ENCODE measurements around the gene EFCAB14. TPM values are rescaled to one million over a fixed set of nuclear protein-coding genes. Genes with fewer than 3 reads are reported as not detected.
"Not testable (repeated sequence)": the region's sequence is repeated elsewhere in the genome, so short reads cannot be mapped to it uniquely, and the experiment has no call there.

EFCAB14 gene
- polyA plus RNA-seq, 1 donor, result 87.7 TPM

DNA sequence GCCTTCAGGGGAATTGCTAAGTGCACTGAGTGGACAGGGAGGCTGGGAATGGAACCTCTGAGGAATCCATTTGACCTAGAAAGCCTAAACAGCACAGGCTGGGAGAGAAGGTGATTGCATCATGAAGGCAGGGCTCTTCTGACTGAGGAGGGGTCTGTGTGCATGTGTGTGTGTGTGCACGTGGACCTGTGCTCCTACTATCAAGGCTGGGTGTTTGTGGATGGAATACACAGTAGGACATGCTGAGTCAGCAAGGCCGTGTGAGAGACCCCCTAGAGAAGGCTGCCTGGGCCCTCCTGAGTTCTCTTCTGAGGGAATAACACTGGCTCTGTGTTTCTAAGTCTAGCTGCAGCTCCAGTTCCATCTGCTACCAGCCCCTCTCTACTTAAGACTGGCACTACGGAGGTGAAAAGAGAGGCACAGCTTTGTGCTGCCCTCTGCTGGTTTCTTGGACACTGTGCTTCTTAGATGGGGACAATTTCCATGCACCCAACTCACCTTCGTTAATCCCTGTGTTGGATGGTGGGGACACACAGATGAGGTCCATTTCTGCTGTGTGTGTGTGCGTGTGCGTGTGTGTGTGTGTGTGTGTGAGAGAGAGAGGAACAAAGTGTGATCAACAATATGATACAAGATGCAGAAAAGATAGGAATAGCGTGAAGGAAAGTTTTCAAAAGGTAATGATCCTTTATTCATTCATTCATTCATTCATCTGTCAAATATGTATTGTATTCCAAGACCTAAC is 6.2 kb upstream of the EFCAB14 start:
- peak; percentile 35 for DNase-seq (ENCODE audit: low read depth)

DNA sequence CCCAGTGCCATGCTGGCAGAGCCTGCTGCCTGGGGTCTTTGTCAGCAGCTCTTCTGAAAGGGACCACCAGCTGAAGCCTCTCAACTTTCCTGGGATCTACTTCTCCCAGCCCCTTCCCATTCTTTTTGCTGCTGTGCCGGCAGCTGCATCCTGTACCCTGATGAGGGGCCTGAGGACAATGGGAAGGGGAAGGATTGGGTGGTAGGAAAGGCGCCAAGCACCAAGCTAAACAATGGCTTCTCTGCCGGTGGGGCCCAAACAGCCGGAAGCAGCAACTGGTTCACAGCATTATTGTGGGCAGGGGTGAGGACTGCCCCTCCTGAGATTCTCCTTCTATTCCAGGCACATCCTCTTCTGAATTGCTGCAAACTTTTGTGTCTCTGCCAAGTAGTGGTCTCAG is 5.0 kb upstream of the EFCAB14 start:
- no peak for DNase-seq (ENCODE audit: low read depth)

DNA sequence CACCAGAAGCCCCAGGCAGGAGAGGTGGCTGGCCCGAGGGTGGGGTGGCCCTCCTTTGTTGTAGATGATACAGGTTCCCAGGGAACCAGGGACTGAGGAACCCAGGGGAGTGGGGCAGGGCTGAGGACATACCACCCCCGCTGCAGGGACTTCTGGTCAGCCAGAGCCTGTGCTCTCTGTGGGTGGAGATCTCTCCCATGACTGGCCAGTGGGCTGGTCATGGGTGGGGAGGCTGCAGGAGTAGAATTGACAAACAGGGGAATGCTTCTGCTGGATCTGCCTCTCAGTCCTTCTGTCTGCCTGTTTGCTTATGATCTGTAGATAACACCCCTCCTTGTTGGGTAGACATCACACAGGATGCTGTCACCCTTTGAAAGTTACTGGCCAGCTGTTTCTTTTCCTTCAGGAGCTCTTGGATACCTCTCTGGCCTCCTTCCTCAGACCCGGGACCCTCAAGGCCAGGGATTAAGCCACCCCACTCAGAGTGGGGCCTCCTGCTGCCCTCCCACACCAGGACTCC is 2.8 kb upstream of the EFCAB14 start:
- DNase-seq (ENCODE audit: low read depth), result no peak

DNA sequence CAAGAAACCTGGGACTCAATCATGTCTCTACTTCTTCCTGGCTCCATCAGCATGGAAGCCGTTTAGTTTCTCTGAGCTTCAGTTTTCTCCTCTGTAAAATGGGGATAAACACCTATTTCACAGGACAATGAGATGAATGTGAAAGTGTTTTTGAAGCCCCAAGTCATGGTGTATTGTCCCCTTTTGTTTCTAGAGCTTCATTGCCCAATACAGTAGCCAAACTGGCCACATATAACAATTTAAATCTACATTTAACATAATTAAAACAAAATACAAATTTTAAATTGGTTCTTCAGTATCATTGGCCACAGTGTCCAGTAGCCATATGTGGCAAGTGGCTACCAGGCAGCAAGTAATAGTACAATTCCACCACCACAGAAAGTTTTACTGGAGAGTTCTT is 2.3 kb upstream of the EFCAB14 start:
- no peak for DNase-seq (ENCODE audit: low read depth)

DNA sequence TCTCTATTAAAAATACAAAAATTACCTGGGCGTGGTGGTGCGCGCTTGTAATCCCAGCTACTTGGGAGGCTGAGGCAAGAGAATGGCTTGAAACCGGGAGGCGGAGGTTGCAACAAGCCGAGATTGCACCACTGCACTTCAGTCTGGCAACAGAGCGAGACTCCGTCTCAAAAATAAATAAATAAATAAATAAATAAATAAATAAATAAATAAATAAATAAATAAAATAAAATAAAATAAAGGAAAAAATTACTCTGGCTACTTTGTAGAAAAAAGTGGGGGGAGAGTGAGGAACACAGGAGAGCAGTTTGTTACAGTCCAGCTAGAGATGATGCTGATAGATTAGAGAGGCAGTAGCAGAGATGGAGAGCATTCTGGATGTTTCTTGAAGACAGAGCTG is 1.4 kb upstream of the EFCAB14 start:
- DNase-seq (ENCODE audit: low read depth), result not testable (repeated sequence)

DNA sequence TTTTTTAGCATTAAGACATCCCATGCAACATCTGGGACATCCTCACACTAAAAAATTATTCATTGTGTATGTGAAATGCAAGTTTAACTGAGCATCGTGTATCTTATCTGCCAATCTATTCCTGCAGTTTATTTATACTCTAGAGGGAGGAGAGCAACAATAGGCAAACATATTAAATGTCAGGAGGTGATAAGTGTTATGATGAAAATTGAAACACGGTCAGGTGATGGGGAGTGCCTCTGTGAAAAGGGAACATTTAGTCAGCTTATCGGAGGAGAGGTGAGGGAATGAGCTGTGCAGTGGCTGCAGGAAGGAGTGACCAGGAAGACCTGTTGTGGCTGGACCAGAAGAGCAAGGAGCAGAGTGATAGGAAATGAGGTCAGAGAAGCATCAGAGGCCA is 775 bp upstream of the EFCAB14 start:
- no peak for DNase-seq (ENCODE audit: low read depth)

DNA sequence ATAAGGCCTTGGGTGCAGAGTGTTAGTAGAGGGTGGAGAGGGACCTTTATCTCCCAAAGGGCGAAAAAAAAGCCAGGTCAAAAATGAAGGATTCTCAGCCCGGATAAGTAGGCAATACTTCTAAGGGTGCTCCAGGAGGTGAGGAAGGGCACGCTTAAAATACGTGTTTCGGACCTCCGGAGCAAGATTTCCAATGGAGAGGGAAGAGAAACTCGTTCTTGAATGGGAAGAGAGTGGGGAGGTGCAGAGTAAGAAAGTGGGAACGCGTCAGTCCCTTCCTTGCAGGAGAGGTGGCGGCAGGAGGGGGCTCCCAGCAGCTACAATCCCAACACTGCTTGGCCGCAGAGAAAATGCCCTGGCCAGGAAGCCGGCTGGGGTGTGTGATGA is 581 bp downstream of the EFCAB14 start:
- DNase-seq (ENCODE audit: low read depth), result no peak

DNA sequence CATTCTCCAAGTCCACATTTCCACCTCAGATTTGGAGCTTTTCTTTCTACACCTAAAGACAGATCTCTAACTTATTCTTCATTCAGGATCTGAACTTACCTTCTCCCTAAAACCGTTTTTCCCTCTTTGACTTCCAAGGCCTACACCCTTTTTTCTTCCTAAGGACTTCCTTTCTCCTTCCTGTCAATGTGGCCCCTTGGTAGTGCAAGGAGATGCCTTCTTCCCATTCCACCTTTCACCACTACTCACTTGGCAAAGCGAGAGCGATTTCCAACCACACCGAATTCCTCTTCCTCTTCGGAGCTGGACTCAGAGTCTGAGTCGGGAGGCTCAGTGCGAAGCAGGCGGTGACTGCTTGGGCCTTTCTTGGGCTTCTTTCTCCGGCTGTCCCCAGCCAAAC is 1.3 kb downstream of the EFCAB14 start:
- DNase-seq (ENCODE audit: low read depth), result no peak

DNA sequence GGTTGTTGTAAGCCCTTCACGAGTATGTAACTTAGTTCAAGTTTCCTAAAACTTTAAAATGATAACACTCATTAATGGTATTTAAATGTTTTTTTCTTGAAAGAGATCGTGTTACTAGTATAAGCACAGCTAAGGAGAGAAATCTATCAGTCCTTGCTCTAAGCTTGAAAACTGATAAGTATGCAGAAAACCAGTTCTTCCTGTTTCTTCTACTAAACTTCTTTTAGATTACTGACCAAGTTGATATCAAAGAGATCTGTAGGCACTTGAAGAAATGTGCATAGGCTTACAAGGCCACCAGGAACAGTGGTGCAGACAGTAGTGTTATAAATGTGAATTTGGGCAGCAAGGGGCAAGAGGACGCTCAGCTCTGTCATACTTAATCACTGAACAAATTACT is 3.9 kb downstream of the EFCAB14 start:
- DNase-seq (ENCODE audit: low read depth), result no peak

DNA sequence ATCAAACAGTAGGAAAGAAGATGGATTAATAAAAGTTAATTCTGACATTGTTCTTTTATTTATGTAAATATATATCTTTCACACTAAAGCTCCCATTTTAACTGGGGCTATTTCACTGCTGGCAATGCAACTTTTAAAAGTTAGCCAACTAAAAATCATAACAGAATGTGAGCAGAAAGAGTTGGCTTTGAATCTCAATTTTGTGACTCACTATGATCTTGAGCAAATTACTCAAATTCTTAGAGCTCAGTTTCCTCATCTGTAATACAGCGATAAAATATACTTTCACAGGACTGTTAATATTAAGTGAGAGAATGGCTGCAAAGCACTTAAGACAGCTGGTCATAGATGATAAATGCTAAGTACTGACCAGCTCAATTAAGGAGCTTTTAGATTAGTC is 10.8 kb downstream of the EFCAB14 start:
- no peak for DNase-seq (ENCODE audit: low read depth)

DNA sequence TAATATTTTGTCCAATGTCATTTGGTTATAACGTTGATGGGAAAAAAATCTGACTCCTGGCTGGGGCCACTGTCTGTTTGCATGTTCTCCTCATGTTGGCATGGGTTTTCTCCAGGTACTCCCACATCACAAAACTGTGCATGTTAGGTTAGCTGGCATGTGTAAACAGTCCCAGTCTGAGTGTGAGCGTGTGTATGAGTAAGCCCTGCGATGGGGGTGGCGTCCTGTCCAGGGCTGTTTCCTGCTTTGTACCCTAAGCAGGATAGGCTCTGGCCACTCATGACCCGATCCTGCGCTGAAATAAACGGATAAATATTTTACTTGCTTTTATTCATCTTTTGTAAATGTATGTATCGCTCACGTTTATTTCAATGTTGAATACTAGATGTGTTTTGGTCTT is 13.5 kb downstream of the EFCAB14 start:
- DNase-seq (ENCODE audit: low read depth), result no peak

DNA sequence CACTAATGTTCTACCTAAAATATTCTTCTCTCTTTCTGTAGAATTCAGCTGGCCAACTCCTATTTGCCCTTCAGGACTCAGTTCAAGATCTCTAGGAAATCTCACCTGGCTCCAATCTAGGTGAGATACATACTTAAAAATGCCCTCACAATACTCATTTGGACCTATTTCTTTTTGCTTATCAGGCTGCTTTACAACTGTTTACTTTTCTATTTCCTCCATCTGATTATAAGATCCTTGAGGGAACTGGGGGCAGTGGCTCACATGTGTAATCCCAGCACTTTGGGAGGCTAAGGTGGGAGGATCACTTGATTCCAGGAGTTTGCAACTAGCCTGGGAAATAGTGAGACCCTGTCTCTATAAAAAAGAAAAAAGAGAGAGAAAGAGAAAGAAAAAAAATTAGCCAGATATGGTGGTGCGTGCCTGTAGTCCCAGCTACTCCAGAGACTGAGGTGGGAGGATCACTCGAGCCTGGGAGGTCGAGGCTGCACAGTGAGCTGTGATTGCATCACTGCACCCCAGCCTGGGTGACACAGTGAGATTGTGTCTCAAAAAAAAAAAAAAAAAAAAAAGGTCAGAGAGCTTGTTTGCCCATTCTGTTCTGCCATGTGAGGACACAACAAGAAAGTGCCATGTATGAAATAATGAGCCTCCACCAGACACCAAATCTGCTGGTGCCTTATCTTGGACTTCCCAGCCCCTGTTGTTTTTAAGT is 14.8 kb downstream of the EFCAB14 start:
- DNase-seq (ENCODE audit: low read depth), result no peak

DNA sequence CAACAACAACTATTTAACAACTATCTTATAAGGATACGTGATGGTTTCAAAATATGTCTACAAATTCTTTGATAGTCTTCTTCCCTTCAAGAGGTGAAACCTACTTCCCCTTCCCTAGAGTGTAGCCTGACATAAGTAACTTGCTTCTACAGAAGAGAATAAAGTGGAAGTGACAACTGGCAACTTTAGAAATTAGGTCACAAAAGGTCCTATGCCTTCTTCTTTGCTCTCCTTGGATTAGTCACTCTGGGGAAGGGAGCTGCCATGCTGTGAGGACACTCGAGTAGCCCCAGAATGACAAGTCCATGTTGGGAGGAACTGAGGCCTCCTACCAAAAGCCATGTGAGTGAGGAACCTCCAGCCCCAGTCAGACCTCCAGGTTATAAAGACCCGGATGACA is 19.2 kb downstream of the EFCAB14 start:
- no peak for DNase-seq (ENCODE audit: low read depth)

DNA sequence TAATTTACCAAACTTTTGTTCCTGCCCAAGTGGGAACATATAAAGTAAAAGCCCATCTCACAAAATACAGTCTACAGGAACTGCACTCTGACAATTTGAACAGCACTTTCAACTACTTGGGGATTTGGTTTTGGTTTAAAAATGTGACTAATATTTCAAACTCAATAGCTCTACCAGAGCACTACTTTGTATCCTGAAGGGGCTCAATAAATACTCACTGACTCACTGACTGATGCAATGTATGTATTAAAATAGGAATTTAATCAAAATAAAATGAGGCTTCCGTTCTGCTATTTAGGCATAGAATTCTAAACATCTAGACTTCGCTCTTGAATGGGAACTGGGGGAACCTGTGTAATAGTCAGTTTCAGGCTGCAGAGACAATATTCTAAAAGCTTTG is 21.9 kb downstream of the EFCAB14 start:
- DNase-seq (ENCODE audit: low read depth), result no peak

DNA sequence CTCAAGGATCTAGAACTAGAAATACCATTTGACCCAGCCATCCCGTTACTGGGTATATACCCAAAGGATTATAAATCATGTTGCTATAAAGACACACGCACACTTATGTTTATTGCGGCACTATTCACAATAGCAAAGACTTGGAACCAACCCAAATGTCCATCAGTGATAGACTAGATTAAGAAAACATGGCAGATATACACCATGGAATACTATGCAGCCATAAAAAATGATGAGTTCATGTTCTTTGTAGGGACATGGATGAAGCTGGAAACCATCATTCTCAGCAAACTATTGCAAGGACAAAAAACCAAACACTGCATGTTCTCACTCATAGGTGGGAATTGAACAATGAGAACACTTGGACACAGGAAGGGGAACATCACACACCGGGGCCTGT is 24.2 kb downstream of the EFCAB14 start:
- DNase-seq (ENCODE audit: low read depth), result not testable (repeated sequence)

DNA sequence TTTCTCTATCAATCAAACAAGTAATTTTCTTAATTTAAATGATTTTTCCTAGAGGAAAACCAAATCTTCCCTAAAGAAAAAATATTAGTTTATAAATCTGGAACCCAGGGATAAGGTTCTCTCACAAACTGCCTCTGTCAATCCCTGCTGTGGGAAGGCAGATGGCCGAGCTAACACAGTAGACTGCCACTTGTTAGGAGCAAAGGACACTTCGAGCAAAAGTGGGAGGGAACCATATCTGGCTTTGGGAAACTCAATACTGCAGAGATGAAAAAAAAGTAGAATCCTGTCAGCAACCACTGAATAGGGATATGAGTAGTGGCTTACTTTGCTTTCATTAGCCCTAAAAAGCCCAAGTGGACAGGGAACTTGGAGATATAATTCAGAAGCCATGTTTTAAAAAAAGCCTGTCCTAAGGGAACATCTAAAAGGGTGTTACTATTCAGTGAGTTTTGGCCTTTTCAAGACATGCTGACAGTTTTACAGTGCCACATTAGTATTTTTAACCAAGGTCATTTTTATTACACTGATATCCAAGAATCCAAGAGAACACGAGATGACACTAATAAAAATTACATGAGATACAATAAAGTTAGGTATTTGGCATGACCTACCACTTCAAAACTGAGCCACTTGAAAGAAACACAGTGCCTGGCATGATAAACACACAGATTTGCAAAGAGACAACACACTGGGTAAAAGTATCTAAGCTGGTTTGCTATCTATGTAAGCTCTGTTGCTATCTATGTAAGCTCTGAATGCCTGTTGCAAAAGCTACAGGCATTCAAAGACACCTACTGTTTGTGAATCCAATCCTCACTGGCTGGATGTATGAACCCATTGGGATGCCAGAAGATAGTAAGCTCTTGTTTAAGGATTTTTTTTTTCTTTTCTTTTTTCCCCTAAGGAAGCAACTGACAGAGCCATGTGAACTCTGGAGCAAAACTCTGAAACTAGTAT is 25.8 kb downstream of the EFCAB14 start:
- no peak for DNase-seq (ENCODE audit: low read depth)

DNA sequence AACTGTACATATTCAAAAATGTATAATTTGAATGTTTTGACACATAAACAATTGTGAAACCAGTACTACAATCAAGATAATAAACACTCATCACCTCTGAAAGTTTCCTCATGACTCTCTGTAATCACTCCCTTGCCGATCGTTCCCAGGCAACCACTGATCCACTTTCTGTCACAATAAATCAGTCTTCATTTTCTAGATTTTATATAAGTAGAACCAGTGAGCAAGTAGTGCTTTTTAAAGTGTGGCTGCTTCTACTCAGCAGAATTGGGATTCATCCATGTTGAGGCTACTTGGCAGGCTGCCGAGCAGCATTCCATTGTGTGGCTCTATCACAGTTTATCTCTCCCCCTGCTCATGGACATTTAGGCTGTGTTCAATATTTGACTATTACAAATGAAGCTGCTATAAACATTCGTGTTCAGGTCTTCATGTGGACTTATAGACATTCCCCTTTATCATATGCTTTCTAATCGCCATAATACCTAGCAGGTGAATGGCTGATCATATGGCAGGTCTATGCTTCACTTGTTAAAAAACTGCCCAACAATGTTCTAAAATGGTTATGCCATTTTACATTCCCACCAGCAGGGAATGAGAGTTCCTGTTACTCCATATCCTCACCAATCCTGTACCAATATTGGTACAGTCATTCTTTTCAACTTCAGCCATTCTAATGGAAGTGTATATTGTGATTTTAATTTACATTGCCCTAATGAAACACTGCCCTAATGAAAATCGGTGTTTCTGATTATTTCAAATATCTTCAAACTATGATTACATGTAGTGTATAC is 26.7 kb downstream of the EFCAB14 start:
- DNase-seq (ENCODE audit: low read depth), result no peak

DNA sequence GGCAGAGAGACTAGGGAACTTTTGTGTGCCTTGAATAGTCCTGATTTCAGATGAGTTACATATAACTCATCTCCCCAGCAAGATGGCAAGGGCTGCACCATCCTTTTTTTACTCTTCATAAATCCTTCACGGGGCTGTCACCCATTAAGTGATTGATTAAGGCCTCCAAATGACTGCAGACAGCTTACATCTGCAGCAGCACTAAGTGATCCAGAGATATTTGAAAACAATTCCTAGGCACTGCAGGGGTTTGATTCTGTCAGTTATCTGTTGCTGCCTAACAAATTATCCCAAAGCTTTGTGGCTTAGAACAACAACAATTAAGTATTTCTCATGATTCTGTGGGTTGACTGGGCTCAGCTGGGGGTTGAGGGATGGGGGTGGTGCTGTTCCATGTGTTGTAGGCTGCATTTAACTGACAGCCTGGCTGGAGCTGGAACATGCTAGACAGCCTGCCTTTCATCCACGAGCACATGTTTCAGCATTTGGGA is 27.9 kb downstream of the EFCAB14 start:
- DNase-seq (ENCODE audit: low read depth), result no peak

DNA sequence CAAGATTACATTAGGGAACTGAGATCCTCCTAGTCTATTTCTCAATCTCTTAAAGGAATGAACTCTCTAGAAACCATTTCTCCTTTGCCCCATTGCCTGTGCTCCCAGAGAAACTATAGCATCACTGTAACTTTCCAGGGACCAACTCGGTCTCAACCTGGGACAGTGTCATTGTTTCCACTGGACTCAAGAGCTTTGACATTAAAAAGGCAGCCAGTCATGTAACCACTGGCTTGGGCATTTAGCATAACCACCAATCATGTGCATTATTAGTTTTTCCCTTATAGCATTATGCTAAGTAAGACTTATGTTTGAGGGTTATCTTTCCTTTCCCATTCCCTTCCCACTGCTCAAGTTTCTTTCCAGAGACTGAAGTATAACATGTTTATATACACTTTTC is 29.0 kb downstream of the EFCAB14 start:
- no peak for DNase-seq (ENCODE audit: low read depth)

DNA sequence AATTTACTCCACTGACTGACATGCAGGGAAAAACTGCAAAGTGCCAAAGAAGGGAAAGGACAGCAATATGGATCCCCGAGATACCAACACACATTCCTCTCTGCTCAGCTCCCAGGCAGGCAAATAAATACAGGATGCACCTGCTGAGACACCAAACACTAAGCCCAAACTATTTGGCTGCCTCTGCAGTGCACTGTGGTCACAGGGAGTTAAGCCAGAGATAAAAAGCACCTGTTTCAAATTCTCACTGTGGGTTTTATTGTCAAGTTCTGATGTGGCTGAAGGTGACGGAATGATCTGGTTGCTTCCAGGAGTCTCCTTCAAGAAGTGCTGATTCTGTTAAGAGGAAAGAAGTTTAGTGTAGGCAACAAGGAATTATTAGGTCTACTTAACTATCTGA is 29.6 kb downstream of the EFCAB14 start:
- DNase-seq (ENCODE audit: low read depth), result no peak

DNA sequence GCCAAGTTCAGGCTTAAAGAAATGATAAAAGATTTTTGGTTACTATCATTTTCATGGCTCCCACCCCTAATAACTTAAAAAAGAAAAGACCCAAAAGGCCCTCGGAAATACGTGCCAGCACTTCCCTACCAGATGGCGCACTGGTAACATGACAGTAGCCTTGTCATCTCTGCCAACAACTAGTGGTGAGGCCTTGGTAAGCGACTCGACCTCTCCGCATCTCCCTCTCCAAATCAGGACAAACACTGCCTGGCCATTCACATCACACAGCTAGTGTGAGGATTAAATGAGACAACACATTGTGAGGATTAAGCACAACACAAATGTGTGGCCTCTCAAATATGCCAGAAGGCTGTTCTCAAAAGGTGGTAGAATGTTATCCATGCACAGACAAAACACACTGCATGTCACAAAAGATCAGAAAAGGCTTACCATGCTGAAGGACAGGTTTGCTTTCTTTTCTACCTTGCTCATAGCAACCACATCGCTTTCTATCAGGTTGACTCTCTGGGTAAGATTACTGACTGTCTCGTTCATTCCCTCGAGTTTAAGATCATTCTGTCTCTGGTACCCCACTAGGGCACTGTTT is 30.9 kb downstream of the EFCAB14 start:
- no peak for DNase-seq (ENCODE audit: low read depth)

Data from forelimb muscle (tissue), 1 donor.